HG03025 (cell line): Measurements from ENCODE around the gene ALDH1A3.

Experiments used
- ATAC-seq: cut with Tn5 transposase; IDR thresholded peaks from one replicate; pipeline ENCODE4 v1.9.1; 2021; ENCODE audit warnings: mild to moderate bottlenecking, moderate library complexity; ENCODE audit not compliant: unreplicated experiment, low FRiP score

The ALDH1A3 gene

DNA sequence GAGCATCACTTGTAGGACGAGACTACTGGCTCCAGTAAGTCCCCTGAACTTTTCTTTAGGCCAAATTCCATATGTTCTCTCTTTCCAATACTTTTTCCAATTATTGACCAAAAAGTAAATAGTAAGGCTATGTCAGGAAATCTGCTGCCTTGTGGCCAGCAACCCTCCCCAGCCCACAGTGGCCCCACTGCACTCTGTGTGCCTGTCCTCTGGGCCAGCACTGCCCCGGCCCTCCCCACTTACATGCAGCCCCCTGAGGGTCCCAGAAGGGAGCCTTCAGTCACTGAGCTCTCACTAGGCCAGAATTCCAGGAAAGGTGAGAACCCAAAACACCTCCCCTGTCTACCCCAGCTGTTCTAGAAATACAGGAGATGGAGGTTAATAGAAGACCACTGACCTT, 21.3 kb upstream of the ALDH1A3 start:
- ATAC-seq = no peak

DNA sequence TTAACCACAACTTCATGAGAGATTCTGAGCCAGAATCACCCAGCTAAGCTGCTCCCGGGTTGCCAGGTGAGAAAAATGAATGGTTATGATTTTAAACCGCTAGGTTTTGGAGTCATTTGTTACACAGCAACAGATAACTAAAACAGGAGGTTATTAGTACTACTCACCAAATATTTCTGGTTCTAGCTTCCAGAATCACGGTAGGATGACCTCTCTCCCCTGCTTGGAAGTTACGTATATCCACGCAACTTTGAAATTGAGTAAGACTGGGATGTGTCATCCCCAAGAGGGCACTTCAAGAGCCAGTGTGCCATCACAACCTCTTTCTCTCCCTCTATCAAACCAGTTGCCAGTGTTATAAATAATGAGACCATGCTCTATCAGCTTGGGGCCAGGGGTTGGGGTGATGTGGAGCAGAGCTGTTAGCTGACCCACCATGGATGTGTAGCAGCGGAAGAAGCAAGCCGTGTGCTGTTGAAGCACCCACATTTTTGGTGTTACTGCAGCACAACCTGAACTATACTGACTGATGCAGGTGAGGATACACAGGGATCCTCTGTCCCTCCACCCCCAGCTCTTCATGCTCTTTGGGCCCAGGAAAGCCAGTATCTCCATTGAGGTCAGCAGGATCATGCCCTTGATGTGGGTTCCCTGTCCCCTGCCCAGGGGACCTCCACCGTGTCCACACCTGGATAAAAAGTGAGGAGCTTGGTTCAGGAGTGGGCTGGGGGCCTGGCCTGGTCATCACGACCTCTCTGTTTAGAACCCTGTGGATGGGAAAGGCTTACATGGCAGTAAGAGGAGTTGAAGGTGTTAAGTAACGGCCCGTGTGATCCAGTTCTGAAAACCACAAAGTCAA, 19.4 kb upstream of the ALDH1A3 start:
- ATAC-seq = no peak

DNA sequence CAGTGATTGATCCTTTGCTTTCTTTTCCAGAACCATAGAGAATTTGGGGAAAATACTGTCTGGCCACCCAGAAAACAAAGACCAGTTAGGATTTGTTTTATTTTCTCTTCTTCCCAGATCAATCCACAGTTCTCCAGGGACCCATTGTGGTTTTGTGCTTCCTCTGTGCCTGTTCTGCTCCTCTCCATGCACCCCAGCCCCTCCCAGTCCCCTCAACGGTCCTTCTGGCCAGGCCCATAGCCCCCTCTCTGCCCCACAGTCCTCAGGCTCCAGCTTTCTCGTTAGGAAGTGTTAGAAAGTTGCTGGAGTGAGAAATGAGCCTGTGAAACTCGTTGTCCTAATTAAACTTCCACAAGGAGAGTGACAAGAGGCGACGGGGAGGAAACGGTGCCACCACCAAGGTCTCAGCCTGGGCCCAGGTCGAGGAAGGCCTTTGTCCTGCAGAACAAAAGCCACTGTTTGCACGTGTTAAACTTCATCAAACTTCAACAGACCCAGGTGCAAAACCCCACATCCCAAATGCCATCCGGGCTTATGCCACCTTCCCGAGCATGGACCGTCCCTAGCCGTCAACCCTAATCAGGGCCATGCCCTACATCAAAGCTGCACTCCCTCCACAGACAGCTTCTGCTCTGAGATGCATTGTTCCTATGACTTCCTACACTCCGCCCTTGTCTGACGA, 18.7 kb upstream of the ALDH1A3 start:
- ATAC-seq = no peak

DNA sequence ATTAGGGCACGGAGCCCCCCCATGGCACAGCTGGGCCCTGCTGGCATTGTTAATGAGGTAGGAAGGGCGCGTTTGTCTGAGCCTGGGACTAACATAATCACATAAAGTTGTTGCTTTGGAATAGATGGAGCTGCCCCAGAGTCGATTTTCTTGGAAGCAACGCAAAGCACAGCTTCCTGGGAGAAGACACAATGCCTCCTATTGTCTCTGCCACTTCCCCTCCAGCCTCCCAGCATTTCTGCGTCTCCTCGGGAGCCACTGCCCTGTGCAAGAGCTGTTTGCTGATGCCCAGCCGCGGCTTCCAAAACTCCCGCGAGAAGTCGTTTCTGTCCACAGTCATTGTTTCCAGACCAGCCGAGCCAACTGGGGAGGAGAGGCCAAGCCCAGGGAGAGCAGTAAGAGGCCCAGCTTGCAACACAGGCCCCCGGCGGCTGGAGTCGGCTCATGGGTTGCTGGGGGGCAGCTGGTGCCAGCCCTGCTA, 18.1 kb upstream of the ALDH1A3 start:
- ATAC-seq = no peak

DNA sequence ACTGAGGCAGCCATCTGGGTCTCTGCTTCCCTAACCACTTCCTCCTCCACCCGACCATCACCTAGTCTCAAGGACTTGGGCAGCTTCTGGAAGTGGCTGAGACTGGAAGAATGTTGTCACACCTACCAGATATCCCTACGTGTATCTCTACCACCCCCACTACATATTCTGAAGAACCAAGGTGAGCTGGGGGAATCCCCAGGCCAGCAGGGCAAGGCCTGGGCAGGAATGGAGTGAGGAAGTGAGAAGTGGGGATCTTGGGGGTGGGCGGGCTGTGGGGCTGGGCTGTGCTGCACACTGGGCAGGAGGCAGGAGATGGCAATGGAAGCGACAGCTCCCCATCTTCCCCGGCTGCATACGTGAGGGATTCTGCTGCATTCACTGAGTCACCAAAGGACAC, 17.5 kb upstream of the ALDH1A3 start:
- no peak for ATAC-seq

DNA sequence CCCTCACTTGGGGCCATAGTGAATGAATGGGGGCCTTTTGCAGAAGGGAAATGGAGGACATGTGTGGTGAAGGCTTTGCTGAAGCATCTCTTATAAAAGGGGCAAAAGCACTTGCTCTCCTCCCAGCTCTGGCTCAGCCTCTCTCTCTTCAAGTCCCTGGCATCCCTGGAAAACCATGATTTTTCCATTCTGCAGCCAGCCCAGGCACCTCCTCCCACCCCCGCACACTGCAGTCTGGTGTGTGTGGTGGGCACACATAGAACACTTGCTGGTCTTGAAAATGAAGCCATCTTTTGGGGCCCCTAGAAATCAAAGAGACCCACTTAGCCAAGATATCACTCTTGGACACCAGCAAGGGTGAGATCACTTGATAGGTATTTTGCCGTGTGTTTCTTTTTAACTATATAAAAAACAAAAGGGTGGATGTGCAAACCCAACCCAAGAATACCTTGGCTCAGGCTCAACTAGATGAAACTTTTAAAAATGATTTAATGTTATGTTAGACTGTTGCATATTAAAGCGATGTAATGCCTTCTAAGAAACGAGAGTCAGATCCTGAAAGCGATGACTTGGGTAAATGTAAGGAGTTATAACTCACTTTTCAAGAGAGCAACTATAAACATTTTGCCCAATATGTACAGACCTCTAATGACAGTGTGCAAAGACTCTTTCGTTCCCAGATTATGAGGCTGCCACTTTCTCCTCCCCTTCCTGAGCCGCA, 16.4 kb upstream of the ALDH1A3 start:
- no peak for ATAC-seq

DNA sequence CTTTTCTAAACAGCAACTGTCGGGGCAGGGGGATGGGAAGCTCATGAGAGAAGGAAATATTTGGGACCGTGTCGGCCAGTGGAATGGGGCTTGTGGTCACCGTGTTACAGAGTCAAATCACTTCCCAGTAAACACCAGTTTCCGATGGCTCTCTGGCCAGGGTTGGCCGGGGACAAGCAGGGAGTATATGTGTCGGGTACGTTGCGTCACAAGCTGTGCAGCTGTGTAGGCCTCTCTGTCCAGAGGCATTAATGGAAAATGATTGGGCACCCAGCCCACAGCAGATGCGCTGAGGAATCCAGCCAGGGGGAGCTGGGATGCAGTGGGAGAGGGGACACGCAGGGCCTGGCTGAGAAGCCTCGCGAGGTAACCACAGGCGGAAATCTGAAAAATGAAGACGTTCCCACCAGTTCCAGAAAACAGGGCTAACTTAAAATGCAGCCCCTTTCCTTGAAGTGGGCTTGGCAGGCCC, 15.8 kb upstream of the ALDH1A3 start:
- ATAC-seq = no peak

DNA sequence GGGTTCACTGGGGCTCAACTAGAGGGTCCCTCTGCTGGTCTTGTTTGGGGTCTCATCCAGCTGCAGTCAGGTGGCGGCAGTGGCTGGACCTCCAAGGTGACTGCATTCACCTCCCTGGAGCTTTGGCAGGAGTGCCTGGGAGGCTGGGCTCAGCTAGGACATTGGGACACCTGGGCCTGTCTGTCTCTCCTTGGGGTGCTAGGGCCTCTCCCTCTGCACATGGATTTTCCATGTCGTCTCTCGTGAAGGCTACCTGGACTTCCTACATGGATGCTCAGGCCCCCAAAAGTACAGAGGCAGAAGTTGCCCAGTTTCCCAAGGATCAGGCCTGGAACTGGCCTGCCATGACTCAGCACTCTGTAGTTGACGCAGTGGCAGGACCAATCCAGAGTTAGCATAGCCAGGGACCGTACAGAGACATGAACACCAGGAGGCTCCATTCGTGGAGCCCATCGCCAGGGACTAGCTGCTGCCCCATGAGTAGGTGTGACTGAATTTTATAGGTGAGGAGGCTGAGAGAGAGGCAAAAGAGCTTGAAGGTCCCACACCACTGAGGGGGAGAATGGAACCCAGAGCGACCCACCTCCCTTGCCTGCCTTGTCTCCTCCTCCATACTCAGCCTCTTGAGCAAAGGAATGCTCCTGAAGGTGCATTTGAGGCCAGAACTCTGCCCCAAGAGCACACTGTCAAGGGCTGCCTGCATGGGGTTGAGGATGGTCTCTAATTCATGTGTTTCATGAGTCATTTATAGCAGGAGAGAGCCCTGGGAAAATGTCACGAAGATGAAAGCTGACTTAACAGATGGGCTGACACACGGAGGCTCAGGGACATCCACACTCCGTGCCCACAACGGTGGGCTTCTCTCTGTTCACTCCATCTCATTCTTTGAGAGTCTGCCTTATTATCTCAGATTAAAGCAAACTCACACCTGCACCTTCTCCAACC, 13.0 kb upstream of the ALDH1A3 start:
- ATAC-seq = no peak

DNA sequence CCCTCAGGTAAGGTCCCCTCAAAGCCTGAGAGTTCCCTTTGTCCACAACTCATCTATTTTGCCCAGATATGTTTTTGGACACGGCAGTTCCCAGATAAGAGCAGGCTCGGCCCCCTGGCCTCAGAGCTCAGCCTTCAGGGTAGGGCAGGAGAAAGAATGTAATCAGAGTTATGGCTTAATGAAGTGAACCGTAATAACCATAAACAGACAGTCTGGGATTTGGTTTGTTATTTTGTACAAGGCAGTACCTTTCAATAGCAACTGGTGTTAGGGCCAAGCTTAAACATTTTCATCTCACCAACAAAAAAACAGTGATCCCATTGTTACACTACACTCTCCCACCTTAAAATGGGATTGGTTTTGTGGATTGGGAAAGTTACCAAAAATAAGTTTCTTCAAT, 12.2 kb upstream of the ALDH1A3 start:
- ATAC-seq = no peak

DNA sequence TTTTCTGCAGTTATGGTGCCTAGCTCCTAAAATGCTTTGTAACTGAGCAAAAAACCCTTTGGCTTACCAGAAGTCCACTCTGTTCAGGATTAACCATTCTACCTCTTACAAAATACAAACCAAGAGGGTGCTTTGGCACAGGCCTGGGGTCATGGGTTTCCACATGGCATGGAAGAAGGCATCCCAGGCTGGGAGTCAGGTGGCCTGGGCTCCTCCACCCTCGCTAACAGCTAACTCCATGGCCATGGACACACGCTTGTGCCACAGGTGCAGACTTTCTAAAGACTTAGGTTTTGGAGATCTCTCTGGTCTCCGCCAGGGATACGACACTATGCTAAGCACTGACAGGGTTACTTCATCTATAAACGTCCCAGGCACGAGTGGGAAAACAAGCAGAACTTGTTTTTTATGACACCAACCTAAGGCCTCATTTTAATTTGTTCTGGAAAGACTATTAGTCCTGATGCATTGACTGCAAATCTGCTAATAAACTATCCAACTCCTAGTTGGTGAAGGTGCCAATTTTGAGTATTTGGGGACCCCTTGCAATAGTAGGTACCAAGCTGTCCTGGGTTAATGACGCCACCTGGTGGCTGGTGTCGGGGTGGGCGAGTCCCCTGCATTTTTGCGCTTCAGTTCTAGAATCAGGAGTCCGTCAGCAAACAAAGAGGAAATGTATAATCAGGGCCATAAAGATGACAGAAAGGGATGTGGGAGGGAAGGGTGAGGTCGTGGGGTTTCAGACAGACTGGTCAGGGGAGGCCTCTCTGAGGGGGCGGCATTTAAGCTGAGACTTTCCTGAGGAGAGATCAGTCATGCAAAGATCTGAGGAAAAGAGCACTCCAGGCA, 10.3 kb upstream of the ALDH1A3 start:
- ATAC-seq = no peak

DNA sequence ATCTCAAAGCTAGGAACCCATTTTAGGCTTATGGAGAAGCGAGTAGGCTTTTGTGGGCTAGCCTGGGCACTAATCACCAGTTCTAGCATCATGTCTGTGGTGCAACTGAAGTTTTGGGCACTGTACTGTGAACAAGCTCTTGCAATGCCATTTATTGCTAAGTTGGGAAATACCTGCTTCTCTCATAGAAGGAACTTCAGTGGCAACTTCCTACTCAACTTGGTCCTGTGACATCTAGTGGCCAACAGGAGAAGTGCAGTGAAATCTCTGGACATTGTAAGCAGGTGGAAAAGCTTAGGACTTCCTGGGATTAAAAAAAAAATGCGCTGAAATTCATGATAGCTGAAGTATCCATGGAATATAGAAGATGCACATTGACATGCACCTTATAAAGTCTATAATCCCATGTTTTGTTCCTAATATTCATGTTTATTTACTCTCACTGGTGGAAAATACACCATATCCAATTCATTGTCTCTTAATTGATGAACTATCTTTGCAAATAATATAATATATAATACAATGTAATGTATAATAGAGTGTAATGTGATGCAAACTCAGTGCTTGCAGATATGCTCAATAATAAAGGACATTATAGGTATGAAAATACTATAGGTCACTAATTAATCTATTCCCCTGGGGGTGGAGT, 6.5 kb upstream of the ALDH1A3 start:
- no peak for ATAC-seq

DNA sequence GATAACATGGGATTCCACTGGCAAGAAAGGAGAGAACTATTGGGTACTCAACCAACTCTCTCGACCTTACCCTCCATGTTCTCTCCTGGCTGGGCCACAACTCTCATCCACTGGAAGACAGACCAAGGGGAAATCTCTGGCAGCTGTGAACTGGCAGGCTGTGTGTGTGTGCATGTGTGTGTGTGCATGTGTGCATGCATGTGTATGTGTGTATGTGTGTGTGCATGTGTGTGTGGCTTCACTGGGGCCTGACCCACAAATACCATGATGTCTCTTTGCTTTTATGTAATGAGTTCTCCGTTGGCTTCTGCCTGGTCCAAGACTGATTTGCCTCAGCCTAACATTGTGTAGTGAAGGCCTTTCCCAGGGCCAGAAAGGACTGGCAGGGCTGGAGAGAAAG, 4.1 kb upstream of the ALDH1A3 start:
- ATAC-seq = no peak

DNA sequence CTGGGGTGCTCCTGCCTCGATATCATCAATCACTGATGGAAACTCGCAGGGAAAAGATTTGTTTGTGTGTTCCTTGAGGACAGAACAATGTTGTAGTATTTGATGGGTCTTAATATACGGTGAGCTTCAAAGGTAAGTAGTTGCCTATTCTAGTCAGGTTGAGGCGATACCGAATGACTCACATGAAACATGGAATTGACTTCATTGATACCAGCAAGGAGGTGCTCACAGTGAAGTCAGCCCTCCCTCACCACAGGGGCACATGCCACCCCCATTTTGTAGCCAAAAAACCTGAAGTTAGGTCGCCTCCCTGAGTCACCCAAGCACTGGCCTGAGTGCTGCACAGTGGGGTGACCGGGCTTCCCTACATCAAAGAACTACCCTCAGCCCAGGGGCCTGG, 3.7 kb upstream of the ALDH1A3 start:
- ATAC-seq = no peak

DNA sequence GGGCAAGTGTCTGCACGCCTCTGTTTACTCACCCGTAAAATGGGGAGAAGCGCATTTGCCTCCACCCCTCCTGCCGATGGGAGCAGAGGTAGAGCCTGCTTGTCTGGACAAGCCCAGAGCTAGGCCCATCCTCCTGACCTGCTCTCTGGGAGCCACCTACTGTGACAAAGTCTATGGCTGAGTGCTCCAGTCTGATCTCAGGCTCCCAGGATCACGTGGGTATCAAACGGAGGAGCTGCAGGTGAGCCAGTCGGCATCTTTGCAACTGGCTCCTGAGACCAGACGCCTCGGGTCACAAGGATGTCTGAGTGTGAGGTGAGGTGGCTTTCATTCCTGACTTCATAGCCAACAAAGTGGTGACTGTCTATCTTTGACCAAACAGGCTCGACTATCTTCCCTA, 2.1 kb upstream of the ALDH1A3 start:
- ATAC-seq = no peak

DNA sequence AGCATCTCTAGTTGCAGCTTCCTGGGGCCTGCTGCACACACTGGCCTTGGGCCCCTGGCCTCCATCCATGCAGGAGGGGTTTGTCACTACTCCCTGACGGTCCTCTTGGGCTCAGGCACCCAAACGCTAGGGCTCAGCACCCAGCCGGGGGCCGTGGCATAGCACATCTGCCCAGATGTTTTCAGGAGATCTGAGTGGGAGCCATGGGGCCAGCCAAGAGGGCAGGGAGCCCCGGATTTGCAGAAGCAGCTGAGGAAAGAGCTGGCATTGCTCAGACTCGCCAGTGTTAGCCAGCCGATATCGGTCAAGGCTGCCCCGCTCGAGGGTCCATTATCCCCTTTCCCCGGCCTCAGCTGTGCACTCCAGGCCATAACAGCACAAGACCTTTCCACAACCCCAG, 1.5 kb upstream of the ALDH1A3 start:
- ATAC-seq = no peak

DNA sequence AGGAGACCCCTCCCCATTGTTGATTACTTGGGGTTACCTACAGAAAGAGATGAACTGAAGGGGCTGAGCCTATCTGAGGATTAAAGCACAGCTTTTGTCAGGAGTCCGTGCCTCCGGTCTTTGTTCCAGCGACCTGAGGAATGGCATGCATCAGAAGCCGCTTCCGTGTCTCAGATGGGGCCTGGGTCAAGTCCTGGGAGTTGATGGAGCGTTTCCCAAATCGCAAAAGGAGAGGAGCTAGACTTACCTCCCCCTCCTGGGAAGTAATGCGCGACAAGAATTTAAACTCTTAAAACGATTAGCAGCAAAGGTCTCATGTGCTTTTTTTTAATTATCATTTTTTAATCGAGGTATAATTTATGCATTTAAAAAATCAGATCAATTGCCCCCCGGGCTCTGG, 983 bp upstream of the ALDH1A3 start:
- no peak for ATAC-seq

DNA sequence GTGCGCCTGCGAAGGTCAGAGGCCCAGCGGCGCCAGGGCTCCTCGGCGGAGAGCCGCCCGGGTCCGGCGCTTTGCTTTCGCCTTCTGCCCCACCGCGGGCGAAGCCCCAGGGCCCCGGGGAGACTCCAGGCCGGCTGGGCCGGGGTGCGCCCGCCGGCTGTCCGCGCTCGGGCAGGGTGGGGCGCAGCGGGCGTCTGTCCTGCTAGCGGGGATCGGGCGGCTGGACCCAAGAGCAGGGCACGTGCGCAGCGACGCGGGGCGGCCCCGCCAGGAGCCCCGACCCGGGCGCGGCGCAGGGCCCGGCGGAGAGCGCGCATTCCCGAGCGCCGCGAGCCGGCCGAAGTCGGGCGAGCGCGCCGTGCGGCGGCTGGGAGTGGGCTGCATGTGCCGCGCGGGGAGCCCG, 569 bp upstream of the ALDH1A3 start:
- no peak for ATAC-seq

DNA sequence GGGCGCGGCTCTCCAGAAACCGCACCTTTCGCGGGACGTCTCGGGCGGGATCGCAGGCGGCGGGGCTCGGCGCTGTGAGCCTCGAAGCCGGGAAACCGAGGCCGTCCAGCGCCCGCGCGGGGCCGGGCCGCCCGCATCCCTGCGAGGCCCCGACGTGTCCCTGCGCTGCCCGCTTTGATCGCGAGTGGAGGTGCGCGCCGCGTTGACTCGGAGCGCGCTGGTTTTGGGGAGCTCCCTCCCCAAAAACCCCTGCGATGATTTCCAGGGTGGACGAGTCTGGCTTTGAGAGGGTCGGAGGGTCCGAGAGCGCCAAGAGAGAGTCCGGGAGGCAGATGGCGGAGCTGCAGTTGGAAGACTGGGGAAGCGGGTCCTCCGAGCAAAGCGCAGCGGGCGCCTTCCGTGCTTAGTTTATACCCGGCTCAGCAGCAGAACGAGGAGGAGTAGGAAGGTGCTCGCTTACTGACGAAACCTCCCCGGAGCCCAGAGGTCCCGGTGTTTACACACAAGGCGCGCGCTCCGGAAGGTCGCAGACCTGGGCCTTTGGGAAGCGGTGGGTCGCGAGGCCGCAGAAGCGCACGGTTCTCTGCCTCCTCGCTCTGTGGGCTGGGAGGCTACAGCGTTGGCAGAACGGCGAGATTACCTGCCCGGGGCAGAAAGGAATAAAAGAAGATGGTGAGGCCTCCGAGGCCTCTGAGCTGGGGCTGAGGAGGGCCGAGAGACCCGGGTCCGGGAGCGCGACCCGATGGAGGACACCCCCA, 687 bp downstream of the ALDH1A3 start:
- no peak for ATAC-seq
